GM18499 (cell line): ENCODE data around the gene SNRPB2.

Experiments used
- ATAC-seq: cut with Tn5 transposase; IDR thresholded peaks from one replicate; pipeline ENCODE4 v1.9.1; 2021; ENCODE audit warnings: moderate number of reproducible peaks; ENCODE audit not compliant: insufficient read depth, unreplicated experiment

Gene SNRPB2

DNA sequence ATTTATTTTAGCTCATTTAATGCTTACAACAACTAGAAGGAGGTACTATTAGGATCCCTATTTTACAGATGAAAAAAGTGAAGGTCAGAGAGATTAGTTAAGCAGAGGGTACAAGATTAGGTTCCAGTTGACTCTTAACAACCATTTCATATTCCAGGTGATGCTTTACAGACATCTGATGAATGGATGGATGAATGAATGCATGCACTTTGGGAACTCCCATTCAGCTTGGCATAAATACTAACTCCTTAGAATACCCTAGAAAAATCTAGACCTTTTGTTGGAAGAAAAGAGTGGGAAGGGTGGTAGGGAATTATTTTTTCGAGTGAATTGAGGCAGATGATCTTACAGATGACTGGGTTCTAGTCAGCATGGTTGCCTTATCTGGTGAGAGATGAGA is 746 bp upstream of the SNRPB2 start:
- ATAC-seq: no peak

DNA sequence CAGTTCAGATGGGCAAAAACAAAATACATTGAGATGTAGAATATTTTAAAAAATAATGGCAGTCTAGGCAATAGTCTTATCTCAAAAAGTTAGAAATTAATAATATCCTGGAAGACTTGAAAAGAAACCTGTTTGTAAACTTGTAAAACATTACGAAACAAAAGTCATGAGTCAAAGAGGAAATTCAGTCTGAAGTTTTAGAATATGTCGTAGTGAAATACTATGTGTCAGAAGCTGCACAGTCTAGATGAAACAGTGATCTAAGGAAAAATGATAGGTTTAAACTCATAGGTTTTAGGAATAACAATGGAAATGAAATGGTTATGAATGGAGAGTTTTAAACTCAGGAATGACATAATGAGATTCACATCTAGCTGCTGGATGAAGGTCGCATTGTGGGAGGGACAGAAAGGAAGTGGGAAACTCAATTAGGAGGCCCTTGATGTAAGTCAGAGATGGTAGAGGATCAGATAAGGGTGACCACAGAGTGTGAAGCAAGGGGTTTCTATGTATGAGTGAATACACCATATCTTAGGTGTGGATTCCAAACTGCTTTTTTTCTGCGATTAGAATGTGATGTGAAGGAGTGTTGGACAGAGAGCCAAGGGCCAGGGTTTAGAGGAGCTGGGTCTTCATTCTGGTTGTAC is 2.8 kb downstream of the SNRPB2 start:
- ATAC-seq: no peak

DNA sequence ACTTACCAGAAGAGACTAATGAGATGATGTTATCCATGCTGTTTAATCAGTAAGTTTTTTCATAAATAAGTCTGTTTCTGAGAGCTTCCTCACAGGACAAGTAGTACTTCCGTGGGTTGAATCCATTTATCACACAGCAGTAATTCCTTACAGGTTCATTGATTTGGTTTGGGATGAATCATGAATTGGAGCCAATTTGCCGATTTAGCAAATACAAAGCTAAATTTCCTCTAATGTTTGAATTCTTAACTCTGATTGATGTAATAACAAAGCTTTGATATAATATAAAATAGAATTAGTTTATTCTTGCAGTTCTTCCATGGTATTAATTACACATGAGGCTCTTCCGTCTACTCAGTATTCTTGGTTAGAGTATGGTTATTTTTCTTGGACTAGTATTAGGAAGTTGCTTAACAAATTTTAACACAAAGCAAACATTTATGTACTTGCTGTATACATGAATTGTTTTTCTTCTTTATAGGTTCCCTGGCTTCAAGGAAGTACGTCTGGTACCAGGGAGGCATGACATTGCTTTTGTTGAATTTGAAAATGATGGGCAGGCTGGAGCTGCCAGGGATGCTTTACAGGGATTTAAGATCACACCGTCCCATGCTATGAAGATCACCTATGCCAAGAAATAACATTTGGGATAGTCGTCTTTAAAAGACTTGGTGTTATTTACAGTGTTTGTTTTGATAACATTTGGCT is 10.7 kb downstream of the SNRPB2 start:
- ATAC-seq: no peak

DNA sequence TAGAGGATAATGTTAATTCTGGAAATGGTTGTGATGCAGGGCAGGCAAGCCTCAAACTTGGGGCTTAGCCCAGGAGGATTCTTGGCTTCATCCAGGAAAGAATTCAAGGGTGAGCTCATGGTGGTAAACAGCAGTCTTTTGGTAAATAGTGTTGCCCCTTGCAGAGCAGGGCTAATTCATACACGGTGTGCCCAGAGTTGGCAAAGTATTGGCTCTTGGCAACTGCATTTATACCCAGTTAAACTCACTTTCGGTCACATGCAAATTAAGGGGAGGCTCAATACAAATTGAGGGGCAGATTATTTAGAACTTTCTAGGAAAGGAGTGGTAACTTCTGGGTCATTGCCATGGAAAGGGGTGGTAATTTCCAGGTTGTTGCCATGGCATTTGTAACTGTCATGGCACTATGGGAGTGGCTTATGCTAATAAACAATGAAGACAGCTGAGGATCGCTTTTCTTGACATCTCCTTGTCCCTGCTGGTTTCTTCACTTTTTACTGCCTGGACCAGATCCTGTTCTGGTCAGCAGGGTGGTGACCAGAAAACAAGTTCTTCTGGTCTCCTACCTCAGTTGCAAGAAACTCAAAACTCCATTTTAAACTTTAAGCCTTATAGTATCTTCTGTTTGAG is 14.5 kb downstream of the SNRPB2 start:
- no peak for ATAC-seq

DNA sequence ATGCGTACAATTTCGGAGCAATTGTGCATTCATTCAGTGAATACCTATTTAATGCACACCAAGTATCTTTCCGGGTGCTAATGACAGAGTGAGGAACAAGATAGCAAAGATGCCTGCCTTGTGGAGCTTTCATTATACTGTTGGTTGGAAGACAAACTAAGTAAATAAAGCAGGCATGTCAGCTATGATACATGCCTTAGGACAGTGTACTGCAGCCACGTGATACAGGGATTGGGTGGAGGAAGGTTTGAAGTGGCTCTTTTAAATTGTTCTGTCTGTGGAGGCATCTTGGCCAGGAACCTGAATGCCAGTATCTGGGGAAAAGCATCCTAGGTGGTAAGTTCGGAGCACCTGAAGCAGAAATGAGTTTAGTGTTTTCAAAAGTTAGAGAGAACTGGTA is 15.4 kb downstream of the SNRPB2 start:
- no peak for ATAC-seq

DNA sequence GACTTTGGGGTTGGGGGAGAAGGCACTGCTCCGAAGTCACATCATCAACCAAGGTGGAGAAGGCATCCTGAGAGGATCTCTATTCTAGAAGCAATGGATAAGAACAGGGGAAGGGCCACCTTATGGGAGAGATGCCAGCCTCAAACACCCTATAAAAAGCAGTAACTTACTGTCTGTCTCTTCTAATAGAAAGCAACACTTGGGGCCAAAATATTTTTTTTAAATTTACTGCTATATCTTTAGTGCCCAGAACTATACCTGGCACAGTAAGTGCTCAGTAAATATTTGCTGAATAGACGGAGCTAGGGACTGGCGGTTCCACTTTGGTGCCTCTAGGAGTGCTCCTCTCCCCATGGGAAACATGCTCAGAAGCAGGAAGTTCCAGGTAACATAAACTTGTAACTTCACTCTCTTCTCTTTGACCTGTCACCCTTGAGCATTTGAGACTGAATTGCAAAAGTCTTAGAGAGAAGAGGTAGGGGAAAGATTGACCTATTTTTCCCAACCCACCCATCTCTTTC is 17.5 kb downstream of the SNRPB2 start:
- ATAC-seq: no peak

DNA sequence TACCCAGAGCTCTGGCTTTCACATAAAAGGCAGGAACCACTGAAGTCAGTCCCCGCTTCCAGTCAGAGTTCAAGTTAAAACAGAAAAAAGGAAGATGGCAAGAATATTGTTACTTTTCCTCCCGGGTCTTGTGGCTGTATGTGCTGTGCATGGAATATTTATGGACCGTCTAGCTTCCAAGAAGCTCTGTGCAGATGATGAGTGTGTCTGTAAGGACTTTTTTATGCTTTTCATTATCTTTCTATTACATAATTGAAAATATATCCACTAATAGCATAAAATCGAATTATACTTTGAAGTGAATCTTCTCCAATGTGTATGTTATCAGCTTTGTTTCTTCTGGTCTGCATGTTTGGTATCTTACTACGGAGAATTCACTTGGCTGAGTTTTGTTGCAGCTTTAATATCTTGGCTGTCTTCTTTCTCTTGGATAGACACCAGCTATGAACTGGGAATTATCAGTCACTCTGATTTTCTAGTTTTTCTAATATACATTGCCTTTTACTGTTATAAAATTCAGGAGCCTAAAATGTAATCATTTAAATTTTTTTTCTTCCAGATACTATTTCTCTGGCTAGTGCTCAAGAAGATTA is 18.6 kb downstream of the SNRPB2 start, which contains the start of gene OTOR:
Gene OTOR, plus strand, starts transcription at position 51 of the 593 bp plus-strand sequence. Its CDS starts 44 bp downstream, at position 95.
- no peak for ATAC-seq

DNA sequence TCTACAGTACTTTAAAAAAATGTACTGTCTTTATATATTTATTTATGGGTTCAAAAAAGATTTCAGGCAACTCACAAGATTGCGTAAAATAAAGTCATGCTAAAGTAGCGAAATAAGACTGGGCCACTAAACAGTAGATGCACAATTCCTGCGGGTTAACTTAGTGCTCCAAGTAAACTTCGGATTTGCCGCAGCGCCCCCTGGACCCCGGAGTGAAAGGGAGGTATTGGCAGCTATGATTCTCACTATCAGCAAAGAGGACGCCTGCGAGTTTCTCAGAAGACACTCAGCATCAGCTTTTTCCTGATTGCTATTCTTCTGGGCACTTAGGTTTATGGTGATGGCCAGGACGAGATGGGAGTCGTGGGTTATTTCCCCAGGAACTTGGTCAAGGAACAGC is 19.7 kb downstream of the SNRPB2 start:
- ATAC-seq: no peak

DNA sequence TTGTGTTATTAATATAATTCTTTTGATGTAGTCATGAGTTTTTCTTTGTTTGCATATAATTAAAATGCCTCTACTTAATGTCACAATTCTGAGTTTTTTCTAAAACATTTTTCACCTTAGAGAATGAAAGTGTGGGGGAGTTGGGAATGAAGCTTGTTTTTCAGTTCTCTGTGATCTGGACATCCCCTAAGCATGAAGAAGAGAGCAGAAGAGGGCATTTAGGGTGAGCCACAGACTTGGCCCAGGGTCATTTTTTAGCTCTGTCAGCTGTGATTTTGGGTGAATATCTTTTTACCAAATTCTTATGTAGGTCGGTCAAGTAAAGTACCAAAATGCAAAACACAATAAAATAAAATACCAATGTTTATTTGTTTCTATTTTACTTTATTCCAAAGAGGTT is 22.3 kb downstream of the SNRPB2 start:
- no peak for ATAC-seq

DNA sequence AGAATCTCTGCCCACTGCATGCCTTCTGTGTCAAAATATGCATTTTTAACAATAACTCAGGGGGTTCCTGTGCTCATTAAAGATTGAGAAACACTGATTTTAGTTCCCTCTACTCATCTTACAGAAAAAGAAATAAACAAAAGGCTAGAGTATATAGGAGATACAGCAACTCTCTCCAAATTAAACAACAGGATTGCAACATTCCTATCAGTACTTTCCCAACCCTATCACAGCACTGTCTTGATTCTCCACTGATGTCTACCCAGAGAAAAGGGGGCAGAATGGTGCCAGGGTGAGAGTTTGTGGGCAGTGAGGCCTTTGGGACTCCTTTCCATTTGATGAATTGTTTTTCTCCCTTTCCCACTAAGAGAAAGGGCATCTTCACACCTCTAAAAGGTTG is 23.1 kb downstream of the SNRPB2 start:
- no peak for ATAC-seq

DNA sequence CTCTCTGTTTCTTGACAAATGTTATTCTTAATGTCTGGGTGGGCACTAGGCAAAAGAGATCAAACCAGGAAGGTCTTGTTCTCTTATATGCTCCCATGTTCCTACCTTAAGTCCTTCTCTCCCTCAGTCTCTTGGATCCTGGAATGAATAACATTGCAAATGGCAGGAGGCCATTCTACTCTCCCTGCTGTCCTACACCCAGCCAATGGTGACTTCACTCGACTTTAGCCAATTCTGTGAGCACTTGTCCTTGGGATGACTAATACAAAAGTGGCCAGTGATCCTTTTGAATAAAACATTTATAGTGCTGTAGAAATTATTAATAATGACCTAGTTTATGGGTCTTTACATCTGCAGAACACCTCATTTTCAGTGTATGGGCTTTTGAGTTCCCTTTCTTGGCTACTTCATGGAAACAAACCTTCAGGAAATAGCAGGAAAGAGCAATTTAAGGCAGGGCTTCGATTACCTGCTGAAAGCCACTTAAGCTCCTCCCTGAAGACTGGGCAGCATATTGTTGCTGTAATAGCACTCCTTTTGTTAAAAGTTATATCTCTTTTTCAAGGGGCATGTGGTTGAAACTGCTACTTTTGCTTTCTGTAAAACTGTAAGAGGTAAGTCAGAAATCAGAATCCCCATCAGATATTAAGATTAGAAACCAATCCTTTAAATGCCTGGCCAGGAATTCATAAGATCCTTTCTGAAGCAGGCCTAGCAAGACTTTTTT is 28.8 kb downstream of the SNRPB2 start:
- ATAC-seq: no peak

DNA sequence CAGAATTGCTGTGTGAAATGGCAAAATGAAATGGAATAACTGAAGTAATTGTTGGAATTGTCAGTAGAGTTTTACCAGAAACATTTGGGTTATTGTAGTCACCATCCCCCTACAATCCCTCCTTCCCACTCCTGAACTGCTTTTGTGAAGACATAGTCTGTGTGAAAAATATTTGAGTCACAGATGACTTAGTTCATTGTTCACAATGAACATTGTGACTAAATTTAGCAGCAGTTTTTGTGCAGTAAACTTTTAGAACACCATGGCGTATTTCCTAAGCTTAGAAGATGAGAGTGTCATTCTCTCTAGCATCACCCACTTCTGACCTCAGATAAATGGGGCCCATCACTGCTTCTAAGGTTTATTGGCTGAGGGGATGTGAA is 29.3 kb downstream of the SNRPB2 start:
- no peak for ATAC-seq

DNA sequence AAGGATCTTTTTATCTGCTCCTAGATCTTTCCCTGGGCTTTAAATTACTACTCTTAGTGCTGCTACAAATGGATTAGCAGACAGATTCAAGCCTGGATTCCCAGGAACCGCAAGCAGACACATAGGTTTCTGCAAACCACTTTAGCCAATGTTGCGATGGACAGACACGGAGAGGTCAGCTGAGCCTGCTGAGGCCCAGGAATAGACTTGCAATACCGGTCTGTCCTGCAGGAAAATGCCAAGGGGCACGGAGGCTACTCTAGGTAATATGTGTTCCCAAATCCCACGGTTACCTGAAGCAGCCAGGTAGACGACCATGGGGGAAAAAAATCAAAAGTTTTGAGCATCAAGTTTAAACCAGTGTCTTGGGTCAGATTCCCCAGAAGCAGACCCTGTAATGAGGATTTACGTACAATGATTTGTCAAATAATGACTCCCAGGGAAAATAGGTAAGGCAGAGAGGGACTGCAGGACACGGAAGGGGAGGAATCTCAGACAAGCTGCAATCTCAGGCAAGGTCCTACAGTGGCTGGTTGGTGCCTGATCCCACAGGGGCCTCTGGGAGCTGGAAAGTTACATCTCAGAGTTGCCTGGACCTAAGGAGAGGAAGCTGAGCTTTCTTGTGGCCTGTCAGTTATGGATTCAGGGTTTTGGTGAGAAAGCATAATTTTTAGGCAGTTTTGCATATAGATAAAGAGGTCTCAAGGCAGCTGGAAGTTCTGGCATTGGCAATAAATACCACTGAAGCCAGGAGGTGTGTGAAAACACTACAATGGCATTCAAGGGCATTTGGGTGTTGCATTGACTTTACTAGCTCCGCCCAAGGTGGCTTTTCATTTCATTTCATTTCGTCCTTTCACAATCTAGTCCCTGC is 30.8 kb downstream of the SNRPB2 start:
- ATAC-seq: no peak

DNA sequence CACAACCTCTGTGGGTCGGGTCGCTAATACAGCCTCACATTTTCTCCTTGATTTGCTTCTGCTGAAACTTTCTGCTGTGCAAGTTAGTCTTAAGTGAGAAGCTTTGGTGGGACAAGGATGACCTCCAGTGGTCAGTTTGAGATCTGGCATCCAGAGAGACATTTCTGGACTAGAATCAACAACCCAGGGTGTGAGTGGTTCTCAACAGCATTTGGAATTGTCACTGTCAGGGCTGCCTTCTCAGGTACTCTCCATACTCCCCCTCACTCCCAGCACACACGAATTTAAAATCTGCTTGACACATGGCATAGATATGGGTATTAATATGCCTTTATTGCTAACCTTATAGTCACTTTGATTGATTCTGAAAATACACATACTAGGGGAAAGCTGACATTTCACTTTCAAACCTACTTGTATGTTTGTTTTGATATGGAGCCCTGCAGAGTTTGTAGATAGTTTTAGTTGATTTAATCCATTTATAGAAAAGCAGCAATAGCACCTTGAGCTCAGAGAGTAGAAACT is 31.5 kb downstream of the SNRPB2 start:
- no peak for ATAC-seq

DNA sequence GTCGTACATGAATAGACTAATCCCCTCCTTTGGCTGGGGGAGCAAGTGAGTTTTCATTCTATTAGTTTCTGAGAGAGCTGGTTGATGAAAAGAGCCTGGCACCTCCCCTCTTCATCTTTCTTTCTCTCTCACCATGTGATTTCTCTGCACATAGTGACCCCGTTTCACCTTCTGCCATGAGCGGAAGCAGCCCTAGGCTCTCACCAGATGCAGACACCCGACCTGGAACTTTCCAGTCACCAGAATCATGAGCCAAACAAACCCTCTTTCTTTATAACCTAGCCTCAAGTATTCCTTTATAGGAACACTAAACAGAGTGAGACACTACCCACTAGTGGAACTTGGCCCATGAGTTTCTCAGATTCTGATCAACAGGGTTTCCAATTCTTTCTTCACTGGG is 34.7 kb downstream of the SNRPB2 start:
- no peak for ATAC-seq

DNA sequence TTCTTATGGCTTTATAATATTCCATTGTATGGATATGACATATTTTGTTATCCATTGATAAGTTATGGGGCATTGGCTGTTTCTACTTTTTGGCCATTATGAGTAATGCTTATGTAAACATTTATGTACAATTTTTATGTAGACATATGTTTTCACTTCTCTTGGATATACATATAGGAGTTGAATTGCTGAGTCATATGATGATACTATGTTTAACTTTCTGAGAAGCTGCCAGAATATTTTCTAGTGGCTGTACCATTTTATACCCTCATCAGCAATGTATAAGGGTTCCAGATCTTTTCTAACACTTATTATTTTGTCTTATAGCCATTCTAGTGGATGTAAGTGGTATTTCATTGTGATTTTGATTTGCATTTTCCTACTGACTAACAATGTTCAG is 41.4 kb downstream of the SNRPB2 start:
- ATAC-seq: no peak

DNA sequence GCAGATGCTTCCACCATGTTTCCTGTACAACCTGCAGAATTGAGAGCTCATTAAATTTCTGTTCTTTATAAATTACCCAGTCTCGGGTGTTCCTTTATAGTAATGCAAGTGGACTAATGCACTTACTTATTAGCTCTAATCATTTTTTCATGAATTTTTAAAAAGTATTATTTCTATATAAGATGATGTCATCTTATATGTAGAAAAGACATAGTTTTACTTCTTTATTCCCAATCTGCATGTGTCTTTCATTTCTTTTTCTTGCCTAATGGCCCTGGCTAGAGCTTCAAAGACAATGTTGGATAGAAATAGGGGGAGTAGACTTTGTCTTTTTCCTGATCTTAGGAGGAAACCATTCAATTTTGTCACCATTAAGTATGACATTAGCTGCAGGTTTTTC is 46.1 kb downstream of the SNRPB2 start:
- no peak for ATAC-seq

DNA sequence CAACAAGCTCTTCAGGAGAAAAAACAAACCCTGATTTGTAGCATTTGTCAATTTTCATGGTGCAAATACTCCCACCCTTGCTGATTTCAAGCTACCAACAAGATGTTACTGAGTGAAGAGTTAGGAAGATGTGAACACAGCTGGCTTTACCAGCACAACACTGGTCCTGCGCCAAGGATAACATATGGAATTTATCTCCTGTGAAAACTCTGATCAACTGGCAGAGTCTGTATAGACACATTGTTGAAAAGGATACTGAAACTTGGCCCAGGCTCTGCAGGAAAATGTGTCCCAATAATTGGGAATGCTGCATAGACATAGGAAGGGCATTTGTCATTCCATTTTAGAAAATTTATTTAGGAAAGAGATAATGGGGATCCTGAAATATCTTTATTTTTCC is 47.3 kb downstream of the SNRPB2 start:
- no peak for ATAC-seq

DNA sequence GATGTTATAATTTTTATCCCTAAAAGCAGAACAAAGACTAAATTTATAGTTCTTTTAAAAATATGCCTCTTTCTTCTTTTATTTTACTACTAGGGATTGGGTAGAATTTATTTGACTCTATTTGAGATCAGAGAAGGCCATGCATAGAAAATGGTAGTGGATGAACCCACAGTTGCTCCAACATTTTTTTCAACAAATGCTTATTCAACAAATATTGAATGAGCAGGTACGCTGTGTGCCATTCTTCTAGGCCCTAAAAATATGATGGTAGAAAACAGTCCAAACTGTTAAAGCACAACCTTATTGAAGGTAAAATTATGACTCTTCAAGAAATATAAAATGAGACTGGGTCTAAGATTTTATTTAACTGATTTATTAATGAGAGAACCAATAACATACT is 48.3 kb downstream of the SNRPB2 start:
- no peak for ATAC-seq
